Measurements from ENCODE around the gene PRR23B.

DNA sequence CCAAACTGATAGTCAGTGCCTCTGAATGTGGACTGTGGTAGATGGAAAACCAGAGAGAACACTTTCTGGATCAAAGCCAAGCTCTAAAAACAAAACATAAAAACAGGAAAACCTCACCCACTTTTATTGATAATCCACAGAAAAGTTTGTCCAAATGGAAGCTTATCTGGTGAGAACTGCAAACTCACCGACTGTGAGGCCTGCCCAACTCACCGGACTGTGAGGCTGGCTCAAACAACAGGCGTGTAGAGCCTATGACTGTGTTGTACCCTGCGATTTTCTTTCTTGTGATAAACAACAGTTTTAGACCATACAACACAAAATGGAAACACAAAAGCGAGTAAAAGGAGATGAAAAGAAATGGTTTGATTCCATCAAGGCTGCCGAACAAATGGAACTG, 16.8 kb upstream of the PRR23B start:
- TF ChIP-seq, protein P1, sequence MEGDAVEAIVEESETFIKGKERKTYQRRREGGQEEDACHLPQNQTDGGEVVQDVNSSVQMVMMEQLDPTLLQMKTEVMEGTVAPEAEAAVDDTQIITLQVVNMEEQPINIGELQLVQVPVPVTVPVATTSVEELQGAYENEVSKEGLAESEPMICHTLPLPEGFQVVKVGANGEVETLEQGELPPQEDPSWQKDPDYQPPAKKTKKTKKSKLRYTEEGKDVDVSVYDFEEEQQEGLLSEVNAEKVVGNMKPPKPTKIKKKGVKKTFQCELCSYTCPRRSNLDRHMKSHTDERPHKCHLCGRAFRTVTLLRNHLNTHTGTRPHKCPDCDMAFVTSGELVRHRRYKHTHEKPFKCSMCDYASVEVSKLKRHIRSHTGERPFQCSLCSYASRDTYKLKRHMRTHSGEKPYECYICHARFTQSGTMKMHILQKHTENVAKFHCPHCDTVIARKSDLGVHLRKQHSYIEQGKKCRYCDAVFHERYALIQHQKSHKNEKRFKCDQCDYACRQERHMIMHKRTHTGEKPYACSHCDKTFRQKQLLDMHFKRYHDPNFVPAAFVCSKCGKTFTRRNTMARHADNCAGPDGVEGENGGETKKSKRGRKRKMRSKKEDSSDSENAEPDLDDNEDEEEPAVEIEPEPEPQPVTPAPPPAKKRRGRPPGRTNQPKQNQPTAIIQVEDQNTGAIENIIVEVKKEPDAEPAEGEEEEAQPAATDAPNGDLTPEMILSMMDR (IDR thresholded peaks at IDR 0.05 in 8 of 11, conservative IDR thresholded peaks at IDR 0.05 in 3 of 11): no peak
- TF ChIP-seq POLR2AphosphoS5 (IDR thresholded peaks at IDR 0.05) (no peak), POLR2A (IDR thresholded peaks at IDR 0.05) (no peak)

All from spleen (tissue), 7 donors.